Choroid plexus epithelial cell (primary cell): ENCODE results near the gene BTK.
"Not testable (repeated sequence)": the region's sequence is repeated elsewhere in the genome, so short reads cannot be mapped to it uniquely, and the experiment has no call there.

Source experiments
- DNase-seq: peaks from one replicate; pipeline ENCODE4 v3.0.0-alpha.2; 2010; ENCODE audit warnings: low read depth
- H3K4me3 ChIP-seq: 2 replicates; pipeline ENCODE4 v1.5.1; 2011; ENCODE audit warnings: low read depth, mild to moderate bottlenecking, control low read depth, low read length, moderate library complexity
- TF ChIP-seq, protein P1 (sequence below): conservative IDR thresholded peaks from 2 replicates; pipeline ENCODE4 v1.5.1; 2011; ENCODE audit warnings: low read depth, mild to moderate bottlenecking, control low read depth, inconsistent platforms, low read length, moderate library complexity

The BTK gene

DNA sequence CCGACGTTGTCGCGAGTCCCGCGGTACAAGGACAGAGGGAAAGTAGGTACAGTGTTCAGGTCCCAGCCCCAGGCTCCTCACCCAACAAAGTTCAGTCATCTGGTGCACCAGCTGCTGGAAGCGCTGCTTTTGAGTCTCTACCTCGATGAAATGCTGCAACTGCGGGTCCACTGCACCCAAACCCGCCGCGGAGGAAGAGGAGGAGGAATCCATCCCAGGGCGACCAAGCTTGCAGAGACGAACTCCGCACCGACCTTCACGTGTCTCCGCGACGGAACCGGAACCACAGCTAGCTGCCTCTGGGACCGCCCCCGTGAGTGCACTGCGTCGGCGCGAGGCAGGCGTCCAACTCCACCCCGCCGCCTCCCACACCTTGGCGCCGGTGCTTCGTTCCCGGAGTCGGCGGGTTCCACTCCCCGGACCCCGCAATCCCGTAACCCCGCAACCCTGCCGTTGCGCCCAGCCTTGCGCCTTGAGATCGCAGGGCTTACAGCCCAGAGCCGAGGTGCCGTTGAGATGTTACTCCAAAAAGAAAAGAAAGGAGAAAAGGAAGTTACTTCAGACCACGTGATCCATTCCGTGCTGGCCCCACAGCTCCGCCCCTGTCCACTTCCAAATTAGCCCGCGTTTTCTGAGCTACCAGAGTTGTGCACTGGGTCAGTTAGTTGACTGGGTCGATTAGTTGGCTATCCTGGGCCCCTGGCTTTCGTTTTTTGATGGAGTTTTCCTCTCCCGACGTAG, 37.4 kb downstream of the BTK start, which contains the start of gene TIMM8A:
TSS of gene TIMM8A (minus strand) at position 291 of the 741 bp plus-strand sequence. CDS start at position 213, 78 bp downstream.
- peak; percentile 69 for DNase-seq
- H3K4me3 ChIP-seq = peak within 1 kb of the TSS; percentile 82
- TF ChIP-seq, protein P1, sequence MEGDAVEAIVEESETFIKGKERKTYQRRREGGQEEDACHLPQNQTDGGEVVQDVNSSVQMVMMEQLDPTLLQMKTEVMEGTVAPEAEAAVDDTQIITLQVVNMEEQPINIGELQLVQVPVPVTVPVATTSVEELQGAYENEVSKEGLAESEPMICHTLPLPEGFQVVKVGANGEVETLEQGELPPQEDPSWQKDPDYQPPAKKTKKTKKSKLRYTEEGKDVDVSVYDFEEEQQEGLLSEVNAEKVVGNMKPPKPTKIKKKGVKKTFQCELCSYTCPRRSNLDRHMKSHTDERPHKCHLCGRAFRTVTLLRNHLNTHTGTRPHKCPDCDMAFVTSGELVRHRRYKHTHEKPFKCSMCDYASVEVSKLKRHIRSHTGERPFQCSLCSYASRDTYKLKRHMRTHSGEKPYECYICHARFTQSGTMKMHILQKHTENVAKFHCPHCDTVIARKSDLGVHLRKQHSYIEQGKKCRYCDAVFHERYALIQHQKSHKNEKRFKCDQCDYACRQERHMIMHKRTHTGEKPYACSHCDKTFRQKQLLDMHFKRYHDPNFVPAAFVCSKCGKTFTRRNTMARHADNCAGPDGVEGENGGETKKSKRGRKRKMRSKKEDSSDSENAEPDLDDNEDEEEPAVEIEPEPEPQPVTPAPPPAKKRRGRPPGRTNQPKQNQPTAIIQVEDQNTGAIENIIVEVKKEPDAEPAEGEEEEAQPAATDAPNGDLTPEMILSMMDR = no peak

DNA sequence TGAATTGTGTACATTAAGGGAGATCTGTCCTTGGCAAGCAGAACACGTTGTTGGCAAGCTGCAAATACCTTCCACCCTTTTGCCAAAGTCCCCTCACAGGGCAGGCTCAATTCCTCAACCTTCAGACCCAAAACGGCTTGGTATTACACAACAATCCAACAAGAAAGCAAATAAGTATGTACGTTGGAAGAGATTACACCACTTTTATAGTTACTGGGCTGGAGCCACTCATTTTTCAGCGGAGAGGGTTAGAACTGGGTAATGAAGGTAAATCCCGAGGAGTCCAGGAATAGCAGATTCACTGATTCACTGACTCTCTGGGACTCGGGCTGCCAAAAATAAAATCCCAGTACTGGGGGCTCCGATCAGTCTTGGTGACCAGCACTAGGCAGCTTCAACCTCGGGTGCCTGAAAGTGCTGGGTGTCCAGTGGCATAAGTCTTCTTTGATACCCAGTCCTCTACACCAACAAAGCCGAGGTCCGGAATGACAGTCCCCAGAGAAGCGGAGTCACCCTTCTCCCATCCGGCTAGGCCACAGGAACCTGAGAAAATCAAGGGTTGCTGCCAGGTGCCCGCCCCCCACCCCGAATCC, 38.0 kb downstream of the BTK start:
- TF ChIP-seq, protein P1 = no peak
- H3K4me3 ChIP-seq = peak overlapping the region; percentile 82
- DNase-seq = peak; percentile 34

DNA sequence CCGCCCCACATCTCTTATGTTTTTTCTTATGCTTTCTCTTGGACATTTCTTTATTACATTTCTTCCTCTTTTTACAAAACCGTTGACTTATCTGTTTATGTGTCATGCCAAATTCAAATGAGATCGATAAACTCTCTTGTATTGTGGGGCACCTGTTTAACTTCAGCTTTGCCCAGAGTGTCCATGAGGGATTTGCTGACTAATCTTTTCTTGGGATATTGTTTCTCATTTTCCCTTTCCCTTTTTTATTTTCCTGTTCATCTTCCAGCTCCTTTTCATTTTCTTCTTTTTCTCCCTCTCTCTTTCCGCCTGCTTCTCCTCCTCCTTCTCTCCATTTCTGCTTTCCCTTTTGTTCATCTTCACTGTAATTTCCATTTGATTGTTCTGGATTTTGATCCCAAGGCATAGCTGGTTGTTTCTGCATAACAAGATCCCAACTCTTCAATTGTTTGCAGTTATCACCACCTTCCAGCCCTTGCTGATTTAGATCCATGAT, 48.2 kb downstream of the BTK start:
- TF ChIP-seq, protein P1 = no peak
- no peak for DNase-seq

DNA sequence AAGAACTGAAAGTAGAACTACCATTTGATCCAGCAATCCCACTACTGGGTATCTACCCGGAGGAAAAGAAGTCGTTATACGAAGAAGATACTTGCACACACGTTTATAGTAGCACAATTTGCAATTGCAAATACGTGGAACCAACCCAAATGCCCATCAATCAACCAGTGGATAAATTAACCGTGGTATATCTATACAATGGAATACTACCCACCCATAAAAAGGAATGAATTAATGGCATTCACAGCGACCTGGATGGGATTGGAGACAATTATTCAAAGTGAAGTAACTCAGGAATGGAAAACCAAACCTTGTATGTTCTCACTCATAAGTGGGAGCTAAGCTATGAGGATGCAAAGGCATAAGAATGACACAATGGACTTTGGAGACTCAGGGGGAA, 51.7 kb downstream of the BTK start:
- DNase-seq, H3K4me3 ChIP-seq: not testable (repeated sequence)

More for the DNA sequence above, 48.2 kb downstream of the BTK start:
- H3K4me3 ChIP-seq = no peak overlapping the region

DNA sequence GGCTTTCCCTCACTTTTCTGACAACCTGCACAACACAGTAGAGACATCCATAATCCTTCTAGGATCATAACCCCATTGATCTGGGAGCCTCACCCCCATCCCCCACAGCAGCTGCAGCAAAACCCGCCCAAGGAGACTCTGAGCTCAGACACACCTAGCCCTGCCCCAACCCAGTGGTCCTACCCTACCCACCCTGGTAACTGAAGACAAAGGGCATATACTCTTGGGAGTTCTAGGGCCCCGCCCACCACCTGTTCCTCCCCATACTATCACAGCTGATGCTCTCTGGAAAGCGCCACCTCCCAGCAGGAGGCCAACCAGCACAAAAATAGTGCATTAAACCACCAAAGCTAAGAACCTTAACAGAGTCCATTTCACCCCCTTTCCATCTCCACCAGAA, 59.4 kb downstream of the BTK start:
- H3K4me3 ChIP-seq = not testable (repeated sequence)

DNA sequence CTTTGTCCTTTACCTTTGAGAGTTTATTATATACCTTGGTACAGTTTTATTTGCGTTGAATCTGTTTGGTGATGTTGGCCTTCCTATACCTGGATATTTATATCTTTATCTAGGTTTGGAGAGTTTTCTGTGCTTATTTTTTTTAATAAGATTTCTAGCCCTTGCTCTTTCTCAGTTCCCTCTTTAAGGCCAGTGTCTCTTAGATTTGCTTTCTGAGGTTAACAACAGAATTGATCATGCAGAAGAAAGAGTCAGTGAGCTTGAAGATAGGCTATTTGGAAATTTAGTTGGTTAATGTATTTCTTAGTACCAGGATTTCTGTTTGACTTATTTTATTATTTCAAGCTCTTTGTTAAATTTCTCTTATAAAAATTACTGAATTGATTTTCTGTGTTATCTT, 82.2 kb downstream of the BTK start:
- no peak overlapping the region for H3K4me3 ChIP-seq
- TF ChIP-seq, protein P1 = no peak
- DNase-seq = no peak

More for the DNA sequence above, 59.4 kb downstream of the BTK start:
- DNase-seq = not testable (repeated sequence)
